ENCODE data around the gene ANKRD11.

DNA sequence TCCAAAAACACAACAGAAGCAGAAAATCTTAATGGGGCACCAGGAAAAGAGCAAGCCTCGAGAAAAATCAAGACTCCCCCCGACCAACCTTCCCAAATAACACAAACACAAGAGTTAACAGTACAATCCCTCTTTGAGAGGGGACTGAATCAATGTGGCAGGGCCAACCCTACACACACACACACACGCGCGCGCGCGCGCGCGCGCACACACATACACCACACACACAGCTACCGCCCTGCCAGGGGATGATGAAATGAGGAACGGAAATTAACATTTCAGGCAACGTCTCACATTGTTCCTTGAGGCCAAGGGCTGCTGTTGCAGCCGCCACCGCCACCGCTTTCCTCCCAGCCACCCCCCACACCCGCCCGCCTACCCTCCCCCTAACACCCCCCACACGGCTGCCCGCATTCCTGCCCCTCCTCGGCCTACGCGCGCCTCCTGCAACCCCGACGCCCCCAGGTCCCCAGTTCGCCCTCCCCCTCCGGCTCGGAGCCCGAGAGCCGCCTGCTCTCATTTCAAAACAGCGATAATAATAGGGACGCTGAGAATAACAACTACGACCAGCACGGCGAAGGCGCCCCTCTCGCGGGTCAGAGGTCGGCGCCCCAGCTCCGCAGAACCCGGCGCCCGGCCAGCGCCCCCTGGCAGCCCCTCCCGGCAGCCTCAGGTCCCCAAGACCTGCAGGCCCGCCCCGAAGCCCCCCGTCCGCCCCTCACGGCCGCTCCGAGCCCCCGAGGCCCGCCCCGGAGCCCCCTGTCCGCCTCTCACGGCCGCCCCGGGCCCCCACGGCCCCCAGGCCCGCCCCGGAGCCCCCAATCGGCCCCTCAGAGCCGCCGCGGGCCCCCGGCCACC, 1.1 kb downstream of the ANKRD11 start:
- no peak for TF ChIP-seq EZH2 (optimal IDR thresholded peaks at IDR 0.05; ENCODE audit: low read depth, low read length)
- TF ChIP-seq, protein P1, sequence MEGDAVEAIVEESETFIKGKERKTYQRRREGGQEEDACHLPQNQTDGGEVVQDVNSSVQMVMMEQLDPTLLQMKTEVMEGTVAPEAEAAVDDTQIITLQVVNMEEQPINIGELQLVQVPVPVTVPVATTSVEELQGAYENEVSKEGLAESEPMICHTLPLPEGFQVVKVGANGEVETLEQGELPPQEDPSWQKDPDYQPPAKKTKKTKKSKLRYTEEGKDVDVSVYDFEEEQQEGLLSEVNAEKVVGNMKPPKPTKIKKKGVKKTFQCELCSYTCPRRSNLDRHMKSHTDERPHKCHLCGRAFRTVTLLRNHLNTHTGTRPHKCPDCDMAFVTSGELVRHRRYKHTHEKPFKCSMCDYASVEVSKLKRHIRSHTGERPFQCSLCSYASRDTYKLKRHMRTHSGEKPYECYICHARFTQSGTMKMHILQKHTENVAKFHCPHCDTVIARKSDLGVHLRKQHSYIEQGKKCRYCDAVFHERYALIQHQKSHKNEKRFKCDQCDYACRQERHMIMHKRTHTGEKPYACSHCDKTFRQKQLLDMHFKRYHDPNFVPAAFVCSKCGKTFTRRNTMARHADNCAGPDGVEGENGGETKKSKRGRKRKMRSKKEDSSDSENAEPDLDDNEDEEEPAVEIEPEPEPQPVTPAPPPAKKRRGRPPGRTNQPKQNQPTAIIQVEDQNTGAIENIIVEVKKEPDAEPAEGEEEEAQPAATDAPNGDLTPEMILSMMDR (IDR thresholded peaks at IDR 0.05; ENCODE audit: low read length): no peak

All from MM.1S (cell line).